PC-9 (cell line): ENCODE data around the gene GLCCI1.

Source experiments
- CTCF ChIP-seq: fragments of 200-600 bp; sonication (generic); conservative IDR thresholded peaks from 2 replicates; pipeline ENCODE4 v1.6.1; 2017; ENCODE audit warnings: mixed run types, antibody characterized with exemption, mild to moderate bottlenecking, moderate library complexity
- EZH2 ChIP-seq: fragments of 200-600 bp; sonication (generic); IDR thresholded peaks from 2 replicates; pipeline ENCODE4 v1.8.0; 2017; ENCODE audit warnings: antibody characterized with exemption, low read depth

- TF ChIP-seq CTCF = no peak
- TF ChIP-seq EZH2 = no peak
Measured at GRCh38 chr7:7989616-7990440, 21.2 kb downstream of the GLCCI1 start.
